ENCODE results near the gene TUBA3C.

GRCh38 chr13:19169496-19169895 lies 12.1 kb downstream of the TUBA3C start:
- TF ChIP-seq CTCF (IDR thresholded peaks at IDR 0.05) (no peak), POLR2A (IDR thresholded peaks at IDR 0.05) (no peak)
